ENCODE measurements around the gene SHLD1.

Gene SHLD1

GRCh38 chr20:5890773-5891441 is 140.7 kb downstream of the SHLD1 start:
- Histone ChIP-seq H3K4me1 (ENCODE audit: control insufficient read depth, insufficient read depth, low read depth, low read length) (peaks cover 3% of the 10 kb centered on the region), H3K27ac (ENCODE audit: low read length, poor library complexity, severe bottlenecking) (no peak overlapping the region), H2BK120ac (ENCODE audit: low read depth, low read length) (no peak overlapping the region), H2AK5ac (ENCODE audit: low read length, severe bottlenecking) (no peak overlapping the region), H4K8ac (ENCODE audit: low read length) (no peak overlapping the region), H3K18ac (ENCODE audit: low read depth in 1 of 2, low read length in 2 of 2) (no peak overlapping the region), H3K4me3 (ENCODE audit: insufficient read depth in 1 of 2, low read depth in 1 of 2, low read length in 2 of 2) (no peak overlapping the region), H2BK5ac (ENCODE audit: low read depth, low read length, poor library complexity, severe bottlenecking) (no peak overlapping the region), H2AFZ (ENCODE audit: low read depth, low read length) (no peak overlapping the region), H4K91ac (ENCODE audit: low read length) (no peak overlapping the region), H3K36me3 (ENCODE audit: control insufficient read depth in 1 of 2, insufficient read depth in 2 of 2, low read depth in 1 of 2, low read length in 2 of 2) (no peaks in the 10 kb centered on the region), H3K27me3 (ENCODE audit: control insufficient read depth in 1 of 2, insufficient read depth in 1 of 2, low read length in 2 of 2) (peaks cover 12 to 35% of the 10 kb centered on the region in 2 experiments), H2BK12ac (ENCODE audit: low read length in 2 of 2) (no peak overlapping the region), H3K4me2 (ENCODE audit: low read length, poor library complexity, severe bottlenecking) (no peak overlapping the region), H3K9ac (ENCODE audit: low read length) (no peak overlapping the region), H3K79me1 (replicated peaks; ENCODE audit: low read length, poor library complexity, severe bottlenecking) (no peaks in the 10 kb centered on the region), H3K23ac (ENCODE audit: low read length in 2 of 2) (no peak overlapping the region), H3K9me3 (ENCODE audit: control insufficient read depth, low read length) (no peaks in the 10 kb centered on the region), H2BK15ac (ENCODE audit: low read depth, poor library complexity, severe bottlenecking) (no peak overlapping the region), H3K4ac (ENCODE audit: low read depth in 1 of 2, low read length in 2 of 2) (no peak overlapping the region), H3K14ac (ENCODE audit: low read length in 2 of 2) (no peak overlapping the region)
- no peak for DNase-seq
- 90% methylated on average over 10 of the region's 10 CpGs for WGBS

GRCh38 chr20:5893052-5893451 is 142.9 kb downstream of the SHLD1 start:
- H2BK120ac ChIP-seq (ENCODE audit: low read depth, low read length): no peak overlapping the region
- no peak overlapping the region for H3K14ac ChIP-seq (ENCODE audit: low read length in 2 of 2)
- no peak overlapping the region for H4K91ac ChIP-seq (ENCODE audit: low read length)
- H3K27ac ChIP-seq (ENCODE audit: low read length, poor library complexity, severe bottlenecking): no peak overlapping the region
- no peak overlapping the region for H2BK15ac ChIP-seq (ENCODE audit: low read depth, poor library complexity, severe bottlenecking)
- H3K4me2 ChIP-seq (ENCODE audit: low read length, poor library complexity, severe bottlenecking): no peak overlapping the region
- no CpG with 5 or more reads among the region's 3 CpGs for WGBS
- no peak overlapping the region for H3K9ac ChIP-seq (ENCODE audit: low read length)
- no peaks in the 10 kb centered on the region for H3K4me1 ChIP-seq (ENCODE audit: control insufficient read depth, insufficient read depth, low read depth, low read length)
- H3K4ac ChIP-seq (ENCODE audit: low read depth in 1 of 2, low read length in 2 of 2): no peak overlapping the region
- no peak overlapping the region for H2AK5ac ChIP-seq (ENCODE audit: low read length, severe bottlenecking)
- no peak overlapping the region for H2BK12ac ChIP-seq (ENCODE audit: low read length in 2 of 2)
- H3K23ac ChIP-seq (ENCODE audit: low read length in 2 of 2): no peak overlapping the region
- DNase-seq: no peak
- no peak overlapping the region for H3K4me3 ChIP-seq (ENCODE audit: insufficient read depth in 1 of 2, low read depth in 1 of 2, low read length in 2 of 2)
- H4K8ac ChIP-seq (ENCODE audit: low read length): no peak overlapping the region
- H2AFZ ChIP-seq (ENCODE audit: low read depth, low read length): no peak overlapping the region
- peaks cover 4% of the 10 kb centered on the region for H3K9me3 ChIP-seq (ENCODE audit: control insufficient read depth, low read length)
- H2BK5ac ChIP-seq (ENCODE audit: low read depth, low read length, poor library complexity, severe bottlenecking): no peak overlapping the region
- peaks cover 19 to 40% of the 10 kb centered on the region in 2 experiments for H3K27me3 ChIP-seq (ENCODE audit: control insufficient read depth in 1 of 2, insufficient read depth in 1 of 2, low read length in 2 of 2)
- no peak overlapping the region for H3K18ac ChIP-seq (ENCODE audit: low read depth in 1 of 2, low read length in 2 of 2)
- H3K36me3 ChIP-seq (ENCODE audit: control insufficient read depth in 1 of 2, insufficient read depth in 2 of 2, low read depth in 1 of 2, low read length in 2 of 2): no peaks in the 10 kb centered on the region
- H3K79me1 ChIP-seq (replicated peaks; ENCODE audit: low read length, poor library complexity, severe bottlenecking): no peaks in the 10 kb centered on the region

- H3K27me3 ChIP-seq (ENCODE audit: control insufficient read depth in 1 of 2, insufficient read depth in 1 of 2, low read length in 2 of 2): peaks cover 19 to 38% of the 10 kb centered on the region in 2 experiments
- H2BK12ac ChIP-seq (ENCODE audit: low read length in 2 of 2): no peak overlapping the region
- no peak overlapping the region for H3K27ac ChIP-seq (ENCODE audit: low read length, poor library complexity, severe bottlenecking)
- H4K8ac ChIP-seq (ENCODE audit: low read length): no peak overlapping the region
- H3K9me3 ChIP-seq (ENCODE audit: control insufficient read depth, low read length): peaks cover 4% of the 10 kb centered on the region
- no peak overlapping the region for H2AK5ac ChIP-seq (ENCODE audit: low read length, severe bottlenecking)
- H3K18ac ChIP-seq (ENCODE audit: low read depth in 1 of 2, low read length in 2 of 2): no peak overlapping the region
- H2BK120ac ChIP-seq (ENCODE audit: low read depth, low read length): no peak overlapping the region
- H3K9ac ChIP-seq (ENCODE audit: low read length): no peak overlapping the region
- H3K79me1 ChIP-seq (replicated peaks; ENCODE audit: low read length, poor library complexity, severe bottlenecking): no peaks in the 10 kb centered on the region
- no peak overlapping the region for H4K91ac ChIP-seq (ENCODE audit: low read length)
- H2AFZ ChIP-seq (ENCODE audit: low read depth, low read length): no peak overlapping the region
- no peak overlapping the region for H2BK15ac ChIP-seq (ENCODE audit: low read depth, poor library complexity, severe bottlenecking)
- H2BK5ac ChIP-seq (ENCODE audit: low read depth, low read length, poor library complexity, severe bottlenecking): no peak overlapping the region
- H3K4ac ChIP-seq (ENCODE audit: low read depth in 1 of 2, low read length in 2 of 2): no peak overlapping the region
- H3K36me3 ChIP-seq (ENCODE audit: control insufficient read depth in 1 of 2, insufficient read depth in 2 of 2, low read depth in 1 of 2, low read length in 2 of 2): no peaks in the 10 kb centered on the region
- H3K4me3 ChIP-seq (ENCODE audit: insufficient read depth in 1 of 2, low read depth in 1 of 2, low read length in 2 of 2): no peak overlapping the region
- 72% methylated on average over 2 of the region's 2 CpGs for WGBS
- H3K4me2 ChIP-seq (ENCODE audit: low read length, poor library complexity, severe bottlenecking): no peak overlapping the region
- H3K4me1 ChIP-seq (ENCODE audit: control insufficient read depth, insufficient read depth, low read depth, low read length): no peaks in the 10 kb centered on the region
- no peak for DNase-seq
- no peak overlapping the region for H3K23ac ChIP-seq (ENCODE audit: low read length in 2 of 2)
- H3K14ac ChIP-seq (ENCODE audit: low read length in 2 of 2): no peak overlapping the region
Observed at GRCh38 chr20:5893621-5894020, 143.4 kb downstream of the SHLD1 start.

GRCh38 chr20:5895626-5896025 is 145.4 kb downstream of the SHLD1 start:
- Histone ChIP-seq H3K9ac (ENCODE audit: low read length) (no peak overlapping the region), H3K23ac (ENCODE audit: low read length in 2 of 2) (no peak overlapping the region), H2BK15ac (ENCODE audit: low read depth, poor library complexity, severe bottlenecking) (no peak overlapping the region), H3K4ac (ENCODE audit: low read depth in 1 of 2, low read length in 2 of 2) (no peak overlapping the region), H3K36me3 (ENCODE audit: control insufficient read depth in 1 of 2, insufficient read depth in 2 of 2, low read depth in 1 of 2, low read length in 2 of 2) (no peaks in the 10 kb centered on the region), H3K14ac (ENCODE audit: low read length in 2 of 2) (no peak overlapping the region), H2AFZ (ENCODE audit: low read depth, low read length) (no peak overlapping the region), H3K4me2 (ENCODE audit: low read length, poor library complexity, severe bottlenecking) (no peak overlapping the region), H2BK120ac (ENCODE audit: low read depth, low read length) (no peak overlapping the region), H2BK12ac (ENCODE audit: low read length in 2 of 2) (no peak overlapping the region), H3K4me3 (ENCODE audit: insufficient read depth in 1 of 2, low read depth in 1 of 2, low read length in 2 of 2) (no peak overlapping the region), H3K9me3 (ENCODE audit: control insufficient read depth, low read length) (peaks cover 4% of the 10 kb centered on the region), H3K27ac (ENCODE audit: low read length, poor library complexity, severe bottlenecking) (no peak overlapping the region), H3K27me3 (ENCODE audit: control insufficient read depth in 1 of 2, insufficient read depth in 1 of 2, low read length in 2 of 2) (peaks cover 19 to 37% of the 10 kb centered on the region in 2 experiments), H3K79me1 (replicated peaks; ENCODE audit: low read length, poor library complexity, severe bottlenecking) (no peaks in the 10 kb centered on the region), H4K8ac (ENCODE audit: low read length) (no peak overlapping the region), H2AK5ac (ENCODE audit: low read length, severe bottlenecking) (no peak overlapping the region), H4K91ac (ENCODE audit: low read length) (no peak overlapping the region), H3K18ac (ENCODE audit: low read depth in 1 of 2, low read length in 2 of 2) (no peak overlapping the region), H3K4me1 (ENCODE audit: control insufficient read depth, insufficient read depth, low read depth, low read length) (no peaks in the 10 kb centered on the region), H2BK5ac (ENCODE audit: low read depth, low read length, poor library complexity, severe bottlenecking) (no peak overlapping the region)
- DNase-seq: no peak
- WGBS: 100% methylated on average over 2 of the region's 2 CpGs

Measured in mesenchymal stem cell (in vitro differentiated cells and primary cell).